GM08714 (cell line): Measurements from ENCODE around the gene SNX21.

Experiments
- H3K4me3 ChIP-seq: fragments of 200-500 bp; sonication (Bioruptor generic); 2 replicates; pipeline ENCODE4 v1.5.1; 2014; ENCODE audit warnings: mild to moderate bottlenecking, low read length, inconsistent platforms
- ZNF274 ChIP-seq: IDR thresholded peaks from 2 replicates; pipeline ENCODE4 v1.6.1; 2012; ENCODE audit warnings: mild to moderate bottlenecking, low read depth, low read length

Gene SNX21

GRCh38 chr20:45852326-45852725 lies 18.7 kb downstream of the SNX21 start:
- no peak for TF ChIP-seq ZNF274

GRCh38 chr20:45853484-45853883 lies 19.9 kb downstream of the SNX21 start:
- no peak for TF ChIP-seq ZNF274
- no peak overlapping the region for H3K4me3 ChIP-seq

More at GRCh38 chr20:45852326-45852725, 18.7 kb downstream of the SNX21 start:
- no peak overlapping the region for H3K4me3 ChIP-seq

- TF ChIP-seq ZNF274, result no peak
- H3K4me3 ChIP-seq, result peak within 1 kb of the TSS; percentile 83
Measured at GRCh38 chr20:45857114-45857881, 23.7 kb downstream of the SNX21 start, which contains the start of the genes ACOT8 and ZSWIM3. Gene ACOT8, minus strand, starts transcription at chr20:45857392. Its CDS starts 77 bp downstream, at chr20:45857315. Gene ZSWIM3, plus strand, starts transcription at chr20:45857614. Its CDS starts 212 bp downstream, at chr20:45857826.

- no peak for TF ChIP-seq ZNF274
- H3K4me3 ChIP-seq, result peak overlapping the region; percentile 76
Measured at GRCh38 chr20:45857882-45858216, 24.2 kb downstream of the SNX21 start.

- H3K4me3 ChIP-seq, result no peak overlapping the region
- no peak for TF ChIP-seq ZNF274
Measured at GRCh38 chr20:45859916-45860315, 26.3 kb downstream of the SNX21 start.

- TF ChIP-seq ZNF274, result no peak
- H3K4me3 ChIP-seq, result no peak overlapping the region
Measured at GRCh38 chr20:45860560-45861220, 27.1 kb downstream of the SNX21 start.

GRCh38 chr20:45861221-45862075 lies 27.8 kb downstream of the SNX21 start:
- H3K4me3 ChIP-seq, result no peak overlapping the region
- no peak for TF ChIP-seq ZNF274

GRCh38 chr20:45863543-45864470 lies 30.2 kb downstream of the SNX21 start:
- no peak overlapping the region for H3K4me3 ChIP-seq
- TF ChIP-seq ZNF274, result no peak

- no peak overlapping the region for H3K4me3 ChIP-seq
- no peak for TF ChIP-seq ZNF274
Measured at GRCh38 chr20:45866454-45866853, 32.9 kb downstream of the SNX21 start.

- no peak overlapping the region for H3K4me3 ChIP-seq
- no peak for TF ChIP-seq ZNF274
Measured at GRCh38 chr20:45867136-45867818, 33.7 kb downstream of the SNX21 start.

- TF ChIP-seq ZNF274, result no peak
- no peak overlapping the region for H3K4me3 ChIP-seq
Measured at GRCh38 chr20:45867819-45868176, 34.2 kb downstream of the SNX21 start.

GRCh38 chr20:45872626-45873025 lies 39.0 kb downstream of the SNX21 start:
- H3K4me3 ChIP-seq, result no peak overlapping the region
- no peak for TF ChIP-seq ZNF274
